ENCODE data around the gene NPDC1.
"Not testable (repeated sequence)": the region's sequence is repeated elsewhere in the genome, so short reads cannot be mapped to it uniquely, and the experiment has no call there.

The NPDC1 gene

DNA sequence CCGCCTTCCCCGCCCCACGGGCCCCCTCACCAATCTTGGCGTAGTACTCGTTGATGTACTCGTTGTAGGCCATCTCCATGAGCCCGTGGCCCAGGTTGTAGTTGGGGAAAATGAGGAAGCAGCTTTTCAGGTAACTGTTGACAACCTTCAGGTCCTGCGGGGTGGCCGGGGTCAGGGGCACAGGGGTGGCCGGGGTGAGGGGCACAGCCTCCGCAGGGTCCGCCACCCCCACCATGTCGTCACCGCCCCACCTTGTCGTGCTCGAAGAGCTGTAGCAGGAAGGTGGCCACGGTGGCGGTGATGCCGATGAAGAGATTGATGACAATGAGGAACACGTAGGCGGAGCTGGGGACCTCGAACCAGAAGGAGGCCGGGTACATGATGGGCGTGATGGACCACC is 34.8 kb downstream of the NPDC1 start:
- DNase-seq (ENCODE audit: low spot score): no peak

DNA sequence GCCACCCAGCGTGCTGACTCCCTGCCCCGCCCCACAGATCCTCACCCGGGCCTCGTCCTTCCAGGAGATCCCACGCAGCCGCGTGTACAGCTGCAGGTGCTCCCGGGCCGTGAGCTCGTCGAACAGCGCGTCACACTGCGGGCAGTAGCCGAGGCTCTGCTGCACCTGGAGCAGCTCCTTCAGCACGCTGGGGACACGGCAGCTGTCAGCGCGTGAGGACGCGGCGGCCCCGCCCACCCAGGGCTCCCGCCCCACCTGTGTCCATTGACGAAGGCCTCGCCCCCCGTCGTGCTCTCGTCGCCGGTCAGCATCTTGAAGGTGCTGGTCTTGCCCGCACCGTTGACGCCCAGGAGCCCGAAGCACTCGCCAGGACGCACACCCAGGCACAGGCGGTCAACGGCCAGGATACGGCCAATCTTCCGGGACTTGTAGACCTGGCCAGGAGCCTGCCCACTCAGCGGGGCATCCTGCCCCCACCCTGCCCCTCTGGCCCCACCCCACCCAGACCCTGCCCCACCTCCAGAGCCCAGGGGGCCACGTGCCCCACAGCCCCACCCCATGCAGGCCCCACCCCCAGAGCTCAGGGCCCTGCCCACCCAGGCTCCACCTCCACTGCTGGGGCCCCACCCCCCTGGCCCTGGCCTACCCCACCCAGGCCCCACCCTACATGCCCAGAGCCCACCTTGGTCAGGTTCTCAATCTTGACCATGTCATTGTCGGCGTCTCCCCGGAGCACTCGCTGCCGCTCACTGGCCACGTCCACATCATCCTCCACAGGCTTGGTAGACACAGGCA is 35.8 kb downstream of the NPDC1 start:
- no peak for DNase-seq (ENCODE audit: low spot score)

DNA sequence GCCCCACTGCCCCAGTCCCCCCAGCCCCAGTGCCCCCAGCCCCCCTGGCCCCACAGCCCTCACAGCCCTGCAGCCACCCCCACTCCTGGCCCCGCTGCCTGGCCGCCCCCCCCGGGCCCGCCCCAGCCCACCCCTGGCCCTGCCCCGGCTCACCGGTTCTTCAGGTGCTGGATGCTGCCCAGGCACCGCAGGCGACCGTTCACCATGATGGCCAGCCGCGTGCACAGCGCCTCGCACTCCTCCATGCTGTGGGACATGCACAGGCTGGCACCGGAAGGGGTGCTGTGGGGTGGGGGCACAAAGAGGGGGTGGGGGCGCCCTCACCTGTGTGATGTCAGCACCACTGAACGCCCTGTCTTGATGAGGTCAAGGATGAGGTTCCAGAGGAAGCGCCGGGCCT is 36.8 kb downstream of the NPDC1 start:
- DNase-seq (ENCODE audit: low spot score): no peak

DNA sequence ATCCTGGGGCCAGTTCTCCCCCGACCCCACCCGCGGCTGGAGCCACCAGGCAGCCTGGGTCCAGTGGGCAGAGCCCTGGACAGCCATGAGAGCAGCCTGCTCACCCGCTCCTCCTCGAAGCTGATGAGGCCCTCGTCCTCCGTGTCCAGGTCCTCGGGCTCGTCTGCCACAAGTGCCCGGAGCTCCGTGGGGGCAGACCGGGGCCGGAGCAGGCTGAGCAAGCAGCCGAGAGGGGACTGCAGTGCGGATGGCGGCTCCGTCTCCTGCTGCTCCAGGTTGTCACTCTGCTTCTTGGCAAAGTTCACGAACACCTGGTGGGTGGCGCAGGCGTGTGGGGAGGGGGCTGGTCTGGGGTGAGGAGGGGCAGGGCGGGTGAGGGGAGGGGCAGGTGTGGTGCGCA is 37.7 kb downstream of the NPDC1 start:
- DNase-seq (ENCODE audit: low spot score): no peak

DNA sequence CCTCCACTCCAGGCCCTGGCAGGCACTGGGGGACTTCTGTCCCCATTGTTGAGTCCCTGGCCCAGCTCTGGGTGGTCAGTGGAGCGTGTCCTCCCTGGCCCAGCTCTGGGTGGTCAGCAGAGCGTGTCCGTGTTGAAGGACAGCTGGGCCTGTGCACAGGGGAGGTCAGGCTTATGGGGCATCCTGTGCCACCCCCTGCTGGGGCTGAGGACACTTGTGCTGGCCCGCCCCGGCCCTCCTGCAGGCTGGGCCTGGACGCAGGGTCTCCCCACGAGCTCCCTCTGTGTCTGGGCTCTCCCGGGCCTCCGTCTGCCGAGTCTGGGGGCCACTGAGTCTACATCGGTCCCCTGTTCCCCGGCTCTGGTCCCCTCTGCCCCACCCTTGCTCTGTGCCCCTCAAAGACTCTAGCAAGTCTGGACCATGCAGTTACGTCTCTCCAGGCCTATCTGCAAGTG is 38.1 kb downstream of the NPDC1 start:
- no peak for DNase-seq (ENCODE audit: low spot score)

DNA sequence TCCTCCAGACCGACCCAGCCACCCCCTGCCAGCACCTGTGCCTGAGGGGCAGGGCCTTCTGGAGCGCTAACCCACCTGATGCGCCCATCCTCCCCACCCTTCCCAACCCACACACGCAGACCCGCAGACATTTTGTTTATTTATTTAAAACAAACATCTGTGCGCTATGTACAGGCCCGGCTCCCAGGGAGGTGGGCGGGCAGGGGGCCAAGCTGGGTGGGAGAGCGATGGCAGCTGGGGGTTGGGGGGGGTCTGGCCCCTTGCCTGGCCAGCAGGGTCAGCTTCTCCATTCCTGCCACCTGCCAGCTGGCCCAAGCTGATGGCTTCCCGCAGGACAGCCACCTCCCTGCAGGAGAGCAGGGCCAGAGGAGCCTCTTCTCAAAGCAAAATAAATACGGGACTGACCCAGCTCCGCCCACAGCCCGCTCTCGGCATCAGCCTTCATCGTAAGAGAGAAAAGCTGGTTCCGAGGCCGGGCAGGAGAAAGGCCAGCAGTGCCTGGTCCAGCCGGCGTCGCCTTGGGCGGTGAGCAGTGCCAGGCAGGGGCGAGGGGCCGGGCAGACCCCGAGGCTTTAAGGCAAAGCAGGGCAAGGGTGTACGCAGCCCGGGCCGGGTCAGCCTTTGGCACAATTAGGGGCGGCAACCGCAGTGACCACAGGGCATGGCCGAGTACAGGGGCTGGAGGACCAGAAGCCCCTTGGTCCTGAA is 38.7 kb downstream of the NPDC1 start:
- no peak for DNase-seq (ENCODE audit: low spot score)

DNA sequence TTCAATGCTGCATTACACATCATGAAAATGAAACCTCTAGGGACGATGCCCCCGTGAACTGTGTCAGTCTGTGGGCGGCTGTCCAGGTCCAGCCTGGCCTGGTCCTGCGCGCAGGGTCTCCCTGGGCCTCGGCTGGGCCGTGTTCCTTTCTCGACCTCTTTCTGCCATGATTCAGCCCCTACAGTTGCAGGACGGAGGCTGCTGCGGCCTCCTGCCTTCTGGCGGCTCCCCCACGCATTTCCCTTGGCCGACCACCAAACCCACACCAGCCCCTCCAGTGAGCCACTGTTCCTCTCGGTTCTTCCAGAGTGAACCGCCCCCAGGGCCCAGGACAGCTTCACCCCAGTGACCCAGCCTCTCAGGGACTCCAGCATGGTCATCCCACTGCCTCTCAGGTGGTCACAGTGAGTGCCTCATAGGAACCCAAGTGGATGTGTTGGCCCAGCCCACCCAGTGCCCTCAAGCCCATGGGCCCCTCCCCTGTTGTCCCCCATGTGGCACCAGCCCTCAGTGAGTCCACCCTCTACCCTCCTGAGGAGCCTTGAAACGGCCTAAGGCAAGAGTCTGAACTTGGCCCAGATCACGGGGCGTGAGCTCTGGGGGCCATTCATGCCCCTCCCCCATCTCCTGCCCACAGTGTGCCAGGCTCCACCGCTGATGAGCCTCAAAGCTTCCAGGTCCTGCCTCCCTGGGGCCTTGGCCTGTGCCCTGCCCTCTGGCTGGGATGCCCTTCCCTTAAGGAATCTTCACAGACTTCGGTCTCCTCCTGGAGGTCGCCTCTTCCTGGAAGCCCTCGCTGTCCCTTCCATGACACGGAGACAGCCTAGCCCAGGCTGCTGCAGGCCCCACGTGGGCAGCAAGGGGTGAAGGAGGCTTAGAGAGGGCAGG is 39.6 kb downstream of the NPDC1 start:
- no peak for DNase-seq (ENCODE audit: low spot score)

DNA sequence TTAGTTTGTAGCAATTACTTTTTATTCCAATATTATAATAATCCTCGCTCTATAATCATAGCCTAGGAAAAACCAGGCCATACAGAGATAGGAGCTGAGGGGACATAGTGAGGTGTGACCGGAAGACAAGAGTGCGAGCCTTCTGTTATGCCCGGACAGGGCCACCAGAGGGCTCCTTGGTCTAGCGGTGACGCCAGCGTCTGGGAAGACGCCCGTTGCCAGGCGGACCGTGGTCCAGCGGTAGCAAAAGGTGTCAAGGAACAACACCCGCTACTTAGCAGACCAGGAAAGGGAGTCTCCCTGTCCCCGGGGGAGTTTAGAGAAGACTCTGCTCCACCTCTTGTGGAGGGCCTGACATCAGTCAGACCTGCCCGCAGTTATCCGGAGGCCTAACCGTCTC is 41.7 kb downstream of the NPDC1 start:
- not testable (repeated sequence) for DNase-seq (ENCODE audit: low spot score)

DNA sequence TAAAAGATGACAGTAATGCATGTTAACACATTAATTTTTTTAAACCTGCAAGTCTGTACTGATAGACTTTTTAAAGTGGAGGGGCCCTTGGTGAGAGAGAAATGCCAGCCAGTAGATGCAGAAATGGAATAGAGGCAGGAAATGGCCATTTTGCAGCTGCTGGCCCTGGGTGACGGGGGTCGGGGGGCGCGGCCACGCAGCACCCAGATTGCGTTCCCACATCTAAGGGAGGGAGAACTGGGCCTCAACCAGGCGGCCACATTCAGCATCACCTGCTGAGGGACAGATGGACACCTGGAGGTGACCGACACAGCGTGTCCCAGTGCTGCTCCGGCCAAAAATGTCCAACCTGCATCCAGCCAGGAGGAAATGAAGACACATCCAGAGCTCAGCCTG is 43.3 kb downstream of the NPDC1 start:
- DNase-seq (ENCODE audit: low spot score): no peak

DNA sequence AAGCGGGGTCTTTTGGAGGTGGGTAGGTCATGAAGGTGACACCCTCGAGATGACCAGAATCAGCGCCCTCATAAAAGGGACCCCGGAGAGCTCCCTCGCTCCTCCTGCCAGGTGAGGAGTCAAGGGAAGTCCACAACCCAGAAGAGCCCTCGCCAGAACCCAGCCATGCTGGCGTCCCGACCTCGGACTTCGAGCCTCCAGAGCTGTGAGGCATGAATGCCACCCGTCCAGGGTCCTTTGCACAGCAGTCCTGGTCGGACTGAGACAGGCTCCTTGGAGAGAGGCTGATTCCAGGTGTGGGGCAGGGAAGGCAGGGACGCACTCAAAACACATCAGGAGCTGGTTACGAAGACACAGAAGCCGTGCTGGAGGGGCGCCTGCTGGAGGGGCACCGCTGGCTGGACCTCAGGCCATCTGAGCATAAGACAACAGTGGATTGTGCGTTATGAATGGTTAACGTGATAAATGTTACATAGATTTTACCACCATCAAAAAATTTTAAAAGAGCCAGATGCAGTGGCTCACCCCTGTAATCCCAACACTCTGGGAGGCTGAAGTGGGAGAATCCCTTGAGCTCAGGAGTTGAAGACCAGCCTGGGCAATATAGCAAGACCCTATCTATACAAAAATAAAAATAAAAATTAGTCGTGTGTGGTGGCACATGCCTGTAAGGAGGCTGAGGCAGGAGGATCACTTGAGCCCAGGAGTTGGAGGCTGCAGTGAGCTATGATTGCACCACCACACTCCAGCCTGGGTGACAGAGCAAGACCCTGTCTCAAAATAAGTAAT is 43.9 kb downstream of the NPDC1 start:
- DNase-seq (ENCODE audit: low spot score): no peak

DNA sequence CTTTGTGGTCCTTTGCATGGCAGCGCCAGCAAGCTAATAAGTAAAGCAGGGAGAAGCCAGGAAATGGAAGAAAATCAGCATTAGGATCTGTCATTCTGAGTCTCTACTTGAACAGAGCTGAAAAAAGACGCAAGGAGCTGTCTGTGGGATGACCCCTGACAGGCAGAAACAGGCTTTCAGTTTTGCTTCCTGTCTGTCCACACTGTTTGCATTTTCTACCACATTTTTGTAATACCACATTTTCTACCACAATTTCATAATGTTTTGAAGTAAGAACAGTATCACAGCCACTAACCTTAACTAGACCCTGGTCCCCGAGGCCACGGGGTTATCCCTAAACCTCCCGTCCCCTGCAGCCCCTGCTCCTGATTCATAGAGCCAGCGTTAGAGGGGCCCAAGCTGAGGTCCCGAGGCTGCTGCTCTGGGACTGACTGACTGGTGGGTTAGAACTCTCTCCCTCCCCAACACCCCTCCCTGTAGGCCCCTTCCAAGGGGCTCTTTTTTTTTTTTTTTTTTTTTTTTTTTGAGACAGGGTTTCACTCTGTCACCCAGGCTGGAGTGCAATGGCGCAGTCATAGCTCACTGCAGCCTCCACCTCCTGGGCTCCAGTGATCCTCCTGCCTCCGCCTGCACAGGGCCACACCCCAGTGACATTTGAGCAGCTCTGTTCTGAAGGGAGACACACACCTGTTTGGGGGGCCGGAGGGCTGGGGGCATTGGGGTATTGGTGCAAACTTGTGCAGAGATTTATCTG is 45.6 kb downstream of the NPDC1 start:
- no peak for DNase-seq (ENCODE audit: low spot score)

DNA sequence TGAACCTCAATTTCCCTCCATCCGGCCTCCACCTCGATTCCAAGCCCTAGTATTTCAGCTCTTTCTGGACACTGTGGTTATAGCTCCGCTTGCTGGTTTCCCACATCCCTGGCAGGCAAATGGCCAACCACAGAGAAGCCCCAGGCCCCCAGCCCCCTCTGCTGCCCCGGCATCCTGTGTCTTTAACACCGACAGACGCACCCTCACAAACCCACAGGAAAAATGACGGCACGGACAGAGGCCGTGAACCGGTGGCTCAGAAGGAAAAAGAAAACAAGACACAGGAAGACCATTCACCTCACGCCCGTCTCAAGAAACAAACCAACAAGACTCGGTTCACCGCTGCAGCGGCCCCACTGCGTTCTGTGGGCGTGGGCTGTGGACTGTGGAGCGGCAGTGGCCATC is 48.1 kb downstream of the NPDC1 start:
- DNase-seq (ENCODE audit: low spot score): no peak

DNA sequence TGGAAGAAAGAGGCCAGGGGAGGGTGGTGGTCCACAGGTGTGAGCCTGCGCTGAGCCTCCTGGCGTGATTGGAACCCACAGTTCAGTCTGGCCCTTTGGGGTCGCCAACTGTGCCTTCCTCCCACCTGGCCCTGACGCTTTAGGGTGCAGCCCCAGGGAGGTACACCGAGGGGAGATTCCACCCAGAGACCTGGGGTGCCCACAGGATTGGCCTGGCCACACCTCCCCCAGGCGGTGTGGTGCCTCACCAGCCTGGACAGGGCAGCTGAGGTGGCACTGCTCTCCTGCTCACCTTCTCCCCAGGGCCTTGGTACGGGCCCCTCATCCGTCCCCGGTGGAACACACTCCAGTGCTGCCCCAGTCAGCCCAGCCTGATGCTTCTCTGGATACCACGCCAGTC is 48.6 kb downstream of the NPDC1 start:
- DNase-seq (ENCODE audit: low spot score): no peak

DNA sequence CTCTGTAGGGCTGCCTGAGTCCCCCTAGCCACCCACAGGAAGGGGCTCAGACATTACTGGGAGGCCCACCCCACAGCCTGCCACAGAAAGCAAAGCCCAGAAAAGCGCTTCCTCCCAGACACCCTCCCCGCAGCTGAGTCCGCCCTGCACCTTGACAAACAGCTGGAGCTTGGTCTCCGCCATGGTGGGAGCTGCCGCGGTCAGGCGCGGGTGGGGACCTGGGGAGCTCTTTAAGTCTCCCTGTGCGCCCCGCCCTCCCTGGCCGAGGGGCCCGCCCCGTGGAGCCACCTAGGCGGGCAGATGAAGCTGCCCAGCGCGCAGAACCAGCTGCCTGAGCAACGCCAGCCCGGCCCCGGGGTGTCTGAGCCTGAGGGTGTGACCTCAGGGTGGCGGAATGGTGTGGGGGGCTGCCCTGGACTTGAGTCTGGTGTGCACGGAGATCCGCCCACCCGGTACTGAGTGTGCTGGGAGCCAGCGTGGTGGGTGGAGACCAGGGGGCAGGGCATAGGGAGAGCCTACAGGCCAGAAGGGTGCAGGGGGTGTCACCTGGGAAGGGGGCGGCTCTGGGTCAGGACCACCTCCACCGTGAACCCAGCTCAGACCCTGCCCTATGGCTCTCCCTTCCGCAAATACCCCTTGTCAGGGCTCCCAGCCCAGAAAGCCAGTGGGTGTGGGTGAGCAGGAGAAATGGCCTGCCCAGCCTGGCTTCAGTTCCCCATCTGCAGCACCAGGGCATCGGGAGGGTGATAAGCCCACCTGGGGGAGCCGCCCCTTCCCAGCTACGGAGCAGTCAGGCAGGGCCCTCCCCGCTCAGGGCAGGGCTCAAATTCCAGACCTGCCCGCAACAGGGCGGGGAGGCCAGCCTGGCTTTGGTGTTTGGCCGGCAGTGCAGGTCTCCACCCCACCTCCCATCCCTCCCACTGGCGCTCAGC is 49.4 kb downstream of the NPDC1 start, which contains the start of gene CLIC3:
Gene CLIC3, minus strand, starts transcription at position 208 of the 932 bp plus-strand sequence. Its CDS starts 25 bp downstream, at position 183.
- no peak for DNase-seq (ENCODE audit: low spot score)

DNA sequence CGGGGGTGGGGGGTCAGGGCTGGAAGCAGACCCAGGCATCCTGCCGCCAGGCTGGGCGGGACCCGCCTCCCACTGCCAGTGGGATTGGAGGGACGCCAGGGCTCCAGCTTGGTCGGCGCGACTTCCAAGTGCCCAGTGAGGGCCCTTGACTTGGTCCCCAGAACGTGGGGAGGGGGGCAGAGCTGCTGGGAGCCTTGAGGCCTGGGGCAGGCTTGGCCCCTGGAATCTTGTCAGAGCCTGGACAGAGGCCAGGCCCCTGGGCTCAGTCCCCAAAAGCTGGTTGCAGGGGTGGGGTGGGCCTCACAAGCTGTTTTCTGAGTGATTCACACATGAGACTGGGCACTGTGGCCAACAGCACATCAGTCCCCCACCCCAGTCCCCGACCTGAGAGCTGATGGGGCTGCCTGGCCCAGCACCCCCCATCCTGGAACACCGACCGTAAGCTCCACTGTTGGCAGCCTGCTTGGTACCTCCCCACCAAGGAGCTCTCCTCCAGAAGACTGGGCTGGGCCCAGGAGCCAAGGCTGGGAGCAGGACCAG is 50.1 kb downstream of the NPDC1 start:
- no peak for DNase-seq (ENCODE audit: low spot score)

DNA sequence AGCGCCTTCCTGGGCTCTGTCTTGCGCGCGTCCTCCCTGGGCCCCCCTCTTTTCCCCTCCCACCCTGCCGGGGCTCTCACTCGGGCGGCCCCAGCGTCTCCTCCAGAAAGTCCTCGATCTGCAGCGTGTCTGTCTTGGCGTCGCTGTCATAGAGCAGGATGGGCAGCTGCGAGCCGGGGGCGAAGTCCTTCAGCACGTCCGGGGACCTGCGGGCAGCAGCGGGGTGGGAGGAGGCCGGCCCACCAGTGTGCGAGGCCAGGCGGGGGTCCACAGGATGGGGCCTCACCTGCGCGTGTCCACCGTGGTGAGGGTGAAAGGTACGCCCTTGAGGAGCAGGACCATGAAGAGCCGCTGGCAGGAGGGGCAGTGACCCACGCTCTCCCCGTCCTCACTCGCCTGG is 50.6 kb downstream of the NPDC1 start:
- DNase-seq (ENCODE audit: low spot score): no peak

DNA sequence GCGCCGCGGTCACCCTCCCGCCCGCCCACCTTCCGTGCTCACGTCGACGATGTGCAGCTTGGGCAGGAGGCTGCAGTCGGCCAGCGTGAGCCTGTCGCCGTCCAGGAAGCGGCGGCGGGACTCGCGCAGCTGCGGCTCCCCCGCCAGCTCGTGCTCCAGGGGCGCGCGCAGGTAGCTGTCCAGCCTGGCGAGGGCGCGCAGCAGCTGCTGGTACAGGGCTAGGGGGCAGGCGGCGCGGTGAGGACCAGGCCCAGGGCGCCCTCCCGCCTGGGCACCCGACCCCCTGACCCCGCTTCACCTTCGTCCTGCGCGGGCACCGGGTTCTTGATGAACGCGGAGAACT is 51.1 kb downstream of the NPDC1 start:
- DNase-seq (ENCODE audit: low spot score): no peak

DNA sequence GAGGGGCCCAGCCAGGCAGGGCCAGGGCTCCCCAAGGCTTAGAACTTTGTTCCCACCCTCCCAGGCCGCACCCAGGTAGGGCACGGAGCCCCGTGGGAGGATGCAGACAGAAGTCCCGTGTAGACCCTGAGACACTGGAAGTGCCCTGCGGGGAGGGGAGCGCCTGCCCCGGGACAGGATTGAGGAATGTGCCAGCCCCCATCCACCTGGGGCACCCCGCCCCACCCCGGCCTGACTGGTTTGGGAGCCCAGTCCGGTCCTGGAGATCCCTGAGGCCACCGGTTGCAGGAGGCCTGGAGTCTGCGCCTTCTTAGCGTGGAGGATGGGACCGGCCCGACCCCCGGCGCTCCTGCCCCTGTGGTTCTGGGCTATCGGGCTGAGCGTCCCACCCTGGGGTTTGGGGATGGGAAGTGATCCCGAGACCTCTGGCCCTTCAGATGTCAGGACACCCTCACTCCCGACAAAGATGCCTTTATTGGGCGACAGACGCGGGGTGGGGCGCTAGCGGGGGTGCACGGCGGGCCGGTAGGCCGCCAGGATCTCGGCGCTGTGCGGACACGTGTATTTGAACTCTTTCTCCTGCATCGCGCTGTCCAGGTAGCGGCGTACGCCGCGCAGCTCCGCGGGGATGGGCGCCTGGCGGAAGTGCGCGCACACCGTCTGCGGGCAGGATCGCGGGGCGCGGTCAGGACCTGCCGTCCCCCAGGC is 51.6 kb downstream of the NPDC1 start:
- DNase-seq (ENCODE audit: low spot score): no peak

DNA sequence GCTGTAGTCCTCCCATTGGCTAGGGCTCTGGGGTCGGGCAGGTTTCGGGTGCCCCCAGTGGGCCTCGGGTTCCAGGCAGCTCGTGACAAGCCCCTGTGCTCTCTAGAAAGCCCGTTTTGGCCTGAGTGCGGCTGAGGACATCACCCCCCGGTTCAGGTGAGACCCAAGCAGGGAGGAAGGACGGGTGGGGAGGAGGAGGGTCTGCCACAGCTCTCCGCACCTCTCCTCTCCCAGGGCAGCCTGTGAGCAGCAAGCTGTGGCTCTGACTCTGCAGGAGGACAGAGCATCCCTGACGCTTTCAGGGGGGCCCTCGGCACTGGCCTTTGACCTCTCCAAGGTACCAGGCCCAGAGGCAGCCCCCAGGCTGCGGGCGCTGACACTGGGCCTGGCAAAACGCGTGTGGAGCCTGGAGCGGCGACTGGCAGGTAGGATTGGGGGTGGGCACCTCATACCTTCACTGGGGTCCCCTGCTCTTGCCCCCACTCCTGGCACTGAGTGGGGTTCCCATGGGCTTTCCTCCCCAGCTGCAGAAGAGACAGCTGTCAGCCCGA is 53.1 kb downstream of the NPDC1 start:
- DNase-seq (ENCODE audit: low spot score): no peak
